HEK293T (cell line): ENCODE results near the gene SLC39A13.

ENCODE experiments used
- CTCF ChIA-PET: fragments of 350-600 bp; formaldehyde crosslinking; extraction: SDS; loops from one replicate; lab custom pipeline; 2021; ENCODE audit warnings: antibody characterized with exemption, inconsistent platforms; lab: Yijun Ruan, JAX
- POLR2A ChIA-PET: fragments of 350-600 bp; formaldehyde crosslinking; extraction: SDS; loops from one replicate; lab custom pipeline; 2020; ENCODE audit warnings: antibody characterized with exemption, inconsistent platforms; lab: Yijun Ruan, JAX
- DNase-seq: peaks from one replicate; pipeline ENCODE4 v3.0.0; 2012; ENCODE audit warnings: mixed read lengths; ENCODE audit errors: extremely low spot score
- ARNT ChIP-seq: fragments of 450-650 bp; IDR thresholded peaks from 2 replicates; pipeline ENCODE4 v1.6.1; 2017; ENCODE audit warnings: mild to moderate bottlenecking
- BHLHE40 ChIP-seq: fragments of 450-650 bp; IDR thresholded peaks from 2 replicates; pipeline ENCODE4 v1.6.1; 2016; ENCODE audit warnings: mild to moderate bottlenecking, moderate library complexity, borderline replicate concordance
- CTBP1 ChIP-seq: fragments of 450-650 bp; IDR thresholded peaks from 2 replicates; pipeline ENCODE4 v1.6.1; 2016; ENCODE audit warnings: borderline replicate concordance
- ELF4 ChIP-seq: fragments of 450-650 bp; IDR thresholded peaks from 2 replicates; pipeline ENCODE4 v1.6.1; 2017; ENCODE audit warnings: antibody characterized with exemption
- FOXA1 ChIP-seq: fragments of 450-650 bp; IDR thresholded peaks from 2 replicates; pipeline ENCODE4 v1.6.1; 2016; ENCODE audit warnings: mild to moderate bottlenecking
- FOXK2 ChIP-seq: fragments of 450-650 bp; IDR thresholded peaks from 2 replicates; pipeline ENCODE4 v1.6.1; 2016; ENCODE audit warnings: mild to moderate bottlenecking
- FOXM1 ChIP-seq: fragments of 450-650 bp; IDR thresholded peaks from 2 replicates; pipeline ENCODE4 v1.6.1; 2017; ENCODE audit warnings: mild to moderate bottlenecking, borderline replicate concordance
- HDGF ChIP-seq: fragments of 450-650 bp; IDR thresholded peaks from 2 replicates; pipeline ENCODE4 v1.6.1; 2017; ENCODE audit warnings: antibody characterized with exemption, borderline replicate concordance
- L3MBTL2 ChIP-seq: fragments of 450-650 bp; conservative IDR thresholded peaks from 2 replicates; pipeline ENCODE4 v1.6.1; 2016; ENCODE audit warnings: mild to moderate bottlenecking
- LEF1 ChIP-seq: fragments of 450-650 bp; IDR thresholded peaks from 2 replicates; pipeline ENCODE4 v1.6.1; 2017; ENCODE audit warnings: mild to moderate bottlenecking, borderline replicate concordance
- NFRKB ChIP-seq: fragments of 450-650 bp; IDR thresholded peaks from 2 replicates; pipeline ENCODE4 v1.6.1; 2016; ENCODE audit warnings: mild to moderate bottlenecking, moderate library complexity
- SP1 ChIP-seq: fragments of 450-650 bp; IDR thresholded peaks from 2 replicates; pipeline ENCODE4 v1.6.1; 2017
- SUZ12 ChIP-seq: fragments of 450-650 bp; IDR thresholded peaks from 2 replicates; pipeline ENCODE4 v1.6.1; 2016; ENCODE audit warnings: mild to moderate bottlenecking
- TARDBP ChIP-seq: fragments of 450-650 bp; IDR thresholded peaks from 2 replicates; pipeline ENCODE4 v1.6.1; 2016
- ZNF384 ChIP-seq: fragments of 450-650 bp; IDR thresholded peaks from 2 replicates; pipeline ENCODE4 v1.6.1; 2016
- TF ChIP-seq, protein P1 (sequence below): fragments of 450-650 bp; IDR thresholded peaks from 2 replicates; pipeline ENCODE4 v1.6.1; 2016

Gene SLC39A13

DNA sequence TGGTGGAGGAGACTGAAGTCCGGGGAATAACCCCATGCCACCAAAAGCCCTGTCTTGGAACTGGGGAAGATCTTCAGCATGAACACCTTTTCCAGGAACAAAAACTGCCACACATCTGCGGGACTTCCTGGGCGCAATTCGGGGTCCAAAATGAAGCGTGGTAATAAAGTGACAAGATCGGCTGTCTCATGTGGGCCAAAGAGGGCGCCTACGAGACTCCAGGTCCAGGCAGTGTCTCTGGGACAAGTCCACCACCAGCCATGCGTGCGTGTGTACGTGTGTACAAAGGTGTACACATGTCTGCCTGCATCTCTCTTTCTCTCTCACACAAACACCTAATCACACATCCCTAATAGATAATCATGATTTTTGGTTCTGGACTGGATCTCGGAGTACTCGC lies 47.0 kb upstream of the SLC39A13 start:
- ChIA-PET POLR2A (no interaction called here), CTCF (no interaction called here)
- no peak for TF ChIP-seq FOXA1
- no peak for TF ChIP-seq HDGF
- no peak for DNase-seq

DNA sequence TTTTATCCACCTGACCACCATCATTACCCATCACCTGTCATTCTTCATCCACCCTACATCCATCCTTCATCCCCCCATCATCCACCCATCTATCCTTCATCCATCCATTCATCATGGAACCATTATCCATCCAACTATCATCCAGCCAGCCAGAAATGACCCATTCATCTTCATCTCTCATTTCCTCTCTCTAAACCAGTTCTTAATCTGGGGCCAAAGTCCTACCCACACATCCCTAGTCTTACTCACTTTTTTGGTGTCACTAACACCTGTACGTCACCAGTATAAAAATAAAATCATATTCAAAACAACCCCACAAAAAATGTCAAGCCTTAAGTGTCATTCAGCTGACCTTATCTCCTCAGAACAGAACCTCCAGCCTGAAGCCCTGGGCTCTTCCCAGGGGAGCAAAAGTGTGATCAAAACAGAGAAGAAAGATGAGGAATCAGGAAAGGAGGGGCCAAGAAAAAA lies 42.3 kb upstream of the SLC39A13 start:
- TF ChIP-seq LEF1 (no peak), FOXM1 (no peak), ELF4 (no peak), CTBP1 (no peak)
- DNase-seq = no peak
- CTCF ChIA-PET = no interaction called here
- POLR2A ChIA-PET = no interaction called here

DNA sequence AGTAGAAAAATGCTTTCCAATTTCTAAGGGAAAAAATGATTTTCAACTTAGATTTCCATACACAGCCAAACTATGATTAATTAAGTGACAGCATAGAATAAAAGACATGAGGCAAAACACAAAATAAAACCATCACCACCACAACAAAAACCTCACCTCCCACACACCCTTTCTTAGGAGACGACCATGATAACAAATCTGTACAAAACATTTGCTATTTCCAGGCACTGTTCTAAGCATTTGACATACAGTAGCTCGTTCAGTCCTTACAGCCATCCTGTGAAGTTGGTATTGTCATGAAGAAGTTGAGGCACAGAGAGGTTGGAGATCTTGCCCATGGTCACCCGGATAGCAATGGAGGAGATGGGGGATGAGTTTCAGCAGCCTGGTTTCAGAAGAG lies 38.7 kb upstream of the SLC39A13 start:
- ChIA-PET POLR2A (no interaction called here), CTCF (interaction anchor here (1.4 kb wide), 1 partner anchor 15 kb away, joined by 5 read pairs; no protein-coding TSS in a partner anchor)
- DNase-seq = no peak
- TF ChIP-seq L3MBTL2 = no peak
- no peak for TF ChIP-seq TARDBP
- TF ChIP-seq SUZ12 = no peak
- no peak for TF ChIP-seq ARNT
- no peak for TF ChIP-seq CTBP1
- no peak for TF ChIP-seq FOXM1
- TF ChIP-seq FOXA1 = no peak
- TF ChIP-seq NFRKB = no peak
- no peak for TF ChIP-seq FOXK2
- TF ChIP-seq ZNF384 = no peak
- no peak for TF ChIP-seq BHLHE40
- no peak for TF ChIP-seq HDGF
- TF ChIP-seq, protein P1, sequence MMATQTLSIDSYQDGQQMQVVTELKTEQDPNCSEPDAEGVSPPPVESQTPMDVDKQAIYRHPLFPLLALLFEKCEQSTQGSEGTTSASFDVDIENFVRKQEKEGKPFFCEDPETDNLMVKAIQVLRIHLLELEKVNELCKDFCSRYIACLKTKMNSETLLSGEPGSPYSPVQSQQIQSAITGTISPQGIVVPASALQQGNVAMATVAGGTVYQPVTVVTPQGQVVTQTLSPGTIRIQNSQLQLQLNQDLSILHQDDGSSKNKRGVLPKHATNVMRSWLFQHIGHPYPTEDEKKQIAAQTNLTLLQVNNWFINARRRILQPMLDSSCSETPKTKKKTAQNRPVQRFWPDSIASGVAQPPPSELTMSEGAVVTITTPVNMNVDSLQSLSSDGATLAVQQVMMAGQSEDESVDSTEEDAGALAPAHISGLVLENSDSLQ = no peak
- TF ChIP-seq SP1 = no peak
- no peak for TF ChIP-seq ELF4
- no peak for TF ChIP-seq LEF1

DNA sequence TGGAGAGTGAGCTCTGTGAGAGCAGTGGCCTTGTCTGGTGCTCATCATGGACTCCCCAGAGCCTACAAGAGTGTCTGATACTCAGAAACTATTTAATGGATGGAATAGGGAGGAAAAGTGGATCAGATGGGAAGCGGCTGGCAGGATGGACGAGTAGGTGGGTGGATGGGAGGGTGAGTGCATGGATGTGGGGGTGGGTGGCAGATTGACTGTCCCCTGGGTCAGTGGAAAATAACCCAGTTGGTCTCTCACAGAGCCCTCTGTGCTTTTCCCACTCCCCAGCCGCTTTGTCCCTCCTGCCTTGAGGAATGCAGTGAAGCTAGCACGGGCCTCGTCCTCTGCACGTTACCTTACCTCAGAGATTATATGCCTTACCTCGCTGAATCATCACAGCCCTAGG lies 36.0 kb upstream of the SLC39A13 start:
- no peak for TF ChIP-seq NFRKB
- no peak for TF ChIP-seq LEF1
- TF ChIP-seq ARNT = no peak
- no peak for TF ChIP-seq CTBP1
- no peak for TF ChIP-seq SUZ12
- no peak for TF ChIP-seq FOXM1
- TF ChIP-seq TARDBP = no peak
- TF ChIP-seq, protein P1 = no peak
- TF ChIP-seq ZNF384 = no peak
- TF ChIP-seq HDGF = no peak
- CTCF ChIA-PET = interaction anchor here (0.6 kb wide), 1 partner anchor 10 kb away, joined by 3 read pairs; no protein-coding TSS in a partner anchor
- POLR2A ChIA-PET = no interaction called here
- no peak for DNase-seq

DNA sequence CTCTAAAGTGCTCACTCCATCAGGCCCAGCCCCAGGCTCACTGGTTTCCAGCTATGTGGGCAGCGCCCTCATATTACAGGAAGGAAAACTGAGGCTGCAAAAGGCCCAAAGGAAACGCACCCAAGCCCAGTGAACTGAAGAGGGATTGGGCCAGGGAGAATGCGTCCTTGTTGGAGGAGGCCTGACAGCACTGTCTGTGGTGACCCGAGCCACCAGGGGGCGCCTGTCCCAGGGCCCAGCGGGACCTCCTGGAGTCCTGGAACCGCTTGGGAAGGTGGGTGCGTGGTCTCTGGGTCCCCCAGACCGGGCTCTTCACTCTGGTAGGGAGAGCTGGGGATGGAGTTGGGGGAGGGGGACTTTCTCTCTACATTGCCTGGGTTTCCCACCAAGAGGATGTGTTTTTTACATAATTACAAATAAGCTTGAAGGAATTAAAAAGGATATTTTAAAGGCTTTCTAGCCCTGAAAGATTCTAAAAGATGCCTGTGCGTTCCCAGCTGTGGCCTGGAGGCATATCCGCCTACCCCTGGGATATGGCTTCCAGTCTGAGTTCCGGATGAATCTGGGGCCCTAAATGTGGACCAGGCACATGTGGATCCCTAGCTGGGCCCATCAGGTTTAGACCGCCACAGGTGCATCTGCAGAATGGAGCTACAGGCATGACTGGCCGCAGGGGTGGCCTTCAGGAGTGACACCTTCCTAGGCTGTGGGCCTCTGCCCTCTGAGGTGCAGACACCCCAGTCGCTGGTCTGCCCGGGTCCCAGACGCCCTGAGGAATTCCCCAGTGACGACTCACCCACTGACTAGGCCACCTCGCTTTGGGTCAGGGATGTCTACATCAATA lies 34.3 kb upstream of the SLC39A13 start:
- ChIA-PET CTCF (interaction anchor here (0.6 to 1.8 kb wide), 19 partner anchors 9 to 479 kb away, joined by 3 to 13 read pairs (median 4); partner anchors contain the start of gene PSMC3), POLR2A (interaction anchor here (0.7 to 1.5 kb wide), 4 partner anchors 19 to 53 kb away, joined by 3 to 15 read pairs (median 3); partner anchors contain the start of genes PSMC3 and SLC39A13)
- DNase-seq = peak; percentile 92
- TF ChIP-seq FOXK2 = no peak
- TF ChIP-seq, protein P1 = no peak
- no peak for TF ChIP-seq ARNT
- no peak for TF ChIP-seq FOXM1
- TF ChIP-seq ELF4 = no peak
- no peak for TF ChIP-seq L3MBTL2
- no peak for TF ChIP-seq LEF1
- TF ChIP-seq ZNF384 = no peak
- no peak for TF ChIP-seq HDGF
- no peak for TF ChIP-seq FOXA1
- no peak for TF ChIP-seq CTBP1
- no peak for TF ChIP-seq TARDBP

DNA sequence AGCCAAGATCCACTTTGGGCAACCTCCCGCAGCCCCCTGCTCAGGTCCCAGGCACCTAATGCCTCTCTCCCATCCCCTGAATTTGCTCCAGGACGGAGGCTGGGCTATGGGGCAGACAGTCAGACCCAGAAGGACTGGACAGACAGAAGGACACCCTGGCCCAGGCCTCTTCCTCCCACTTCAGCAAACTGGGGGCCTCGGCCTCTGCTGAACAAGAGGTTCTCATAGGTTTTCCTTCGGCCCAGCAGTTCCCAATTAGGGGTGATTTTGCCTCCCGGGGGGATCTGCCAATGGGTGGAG lies 33.7 kb upstream of the SLC39A13 start:
- CTCF ChIA-PET = interaction anchor here (0.6 to 1.8 kb wide), 19 partner anchors 9 to 478 kb away, joined by 3 to 13 read pairs (median 4); partner anchors contain the start of gene PSMC3
- POLR2A ChIA-PET = interaction anchor here (0.7 to 1.5 kb wide), 4 partner anchors 20 to 52 kb away, joined by 3 to 15 read pairs (median 3); partner anchors contain the start of genes PSMC3 and SLC39A13
- no peak for DNase-seq
- TF ChIP-seq HDGF = no peak
- TF ChIP-seq SP1 = no peak
- TF ChIP-seq FOXK2 = no peak
- TF ChIP-seq, protein P1 = no peak
- TF ChIP-seq ARNT = no peak
- no peak for TF ChIP-seq LEF1
- no peak for TF ChIP-seq ZNF384
- no peak for TF ChIP-seq BHLHE40
- TF ChIP-seq L3MBTL2 = no peak
- TF ChIP-seq FOXA1 = no peak
- TF ChIP-seq TARDBP = no peak
- no peak for TF ChIP-seq CTBP1
- TF ChIP-seq ELF4 = no peak
- no peak for TF ChIP-seq FOXM1
- no peak for TF ChIP-seq NFRKB
- no peak for TF ChIP-seq SUZ12
